ENCODE data around the gene CCDC14. TPM values are rescaled to one million over a fixed set of nuclear protein-coding genes. Genes with fewer than 3 reads are reported as not detected.

The CCDC14 gene
- total RNA-seq, 1 donor from 2014 or later, result 31.1 TPM

- Mint-ChIP-seq H3K4me3 (ENCODE audit: unreplicated experiment) (no peak overlapping the region), H3K4me1 (ENCODE audit: unreplicated experiment) (no peaks in the 10 kb centered on the region), H3K27me3 (ENCODE audit: unreplicated experiment) (no peaks in the 10 kb centered on the region), H3K9me3 (ENCODE audit: unreplicated experiment) (peaks cover 19% of the 10 kb centered on the region), H3K27ac (ENCODE audit: unreplicated experiment) (no peak overlapping the region), H3K36me3 (ENCODE audit: unreplicated experiment) (peaks cover 46% of the 10 kb centered on the region)
- TF ChIP-seq CTCF (IDR thresholded peaks at IDR 0.05), result no peak
- no peak for DNase-seq (ENCODE audit: extremely low spot score, unreplicated experiment)
Observed at GRCh38 chr3:123926396-123926795, 34.6 kb downstream of the CCDC14 start.

GRCh38 chr3:123920868-123921267 is 40.2 kb downstream of the CCDC14 start:
- peaks cover 50% of the 10 kb centered on the region for H3K36me3 Mint-ChIP-seq (ENCODE audit: unreplicated experiment)
- H3K4me3 Mint-ChIP-seq (ENCODE audit: unreplicated experiment), result no peak overlapping the region
- H3K27me3 Mint-ChIP-seq (ENCODE audit: unreplicated experiment), result no peaks in the 10 kb centered on the region
- H3K9me3 Mint-ChIP-seq (ENCODE audit: unreplicated experiment), result peaks cover 38% of the 10 kb centered on the region
- H3K4me1 Mint-ChIP-seq (ENCODE audit: unreplicated experiment), result no peaks in the 10 kb centered on the region
- no peak for DNase-seq (ENCODE audit: extremely low spot score, unreplicated experiment)
- no peak overlapping the region for H3K27ac Mint-ChIP-seq (ENCODE audit: unreplicated experiment)
- no peak for TF ChIP-seq CTCF (IDR thresholded peaks at IDR 0.05)

GRCh38 chr3:123920383-123920782 is 40.6 kb downstream of the CCDC14 start:
- H3K36me3 Mint-ChIP-seq (ENCODE audit: unreplicated experiment), result peaks cover 51% of the 10 kb centered on the region
- peaks cover 38% of the 10 kb centered on the region for H3K9me3 Mint-ChIP-seq (ENCODE audit: unreplicated experiment)
- no peaks in the 10 kb centered on the region for H3K4me1 Mint-ChIP-seq (ENCODE audit: unreplicated experiment)
- H3K4me3 Mint-ChIP-seq (ENCODE audit: unreplicated experiment), result no peak overlapping the region
- H3K27ac Mint-ChIP-seq (ENCODE audit: unreplicated experiment), result no peak overlapping the region
- no peak for TF ChIP-seq CTCF (IDR thresholded peaks at IDR 0.05)
- H3K27me3 Mint-ChIP-seq (ENCODE audit: unreplicated experiment), result no peaks in the 10 kb centered on the region
- no peak for DNase-seq (ENCODE audit: extremely low spot score, unreplicated experiment)

GRCh38 chr3:123919353-123919752 is 41.7 kb downstream of the CCDC14 start:
- H3K36me3 Mint-ChIP-seq (ENCODE audit: unreplicated experiment), result peaks cover 51% of the 10 kb centered on the region
- H3K27ac Mint-ChIP-seq (ENCODE audit: unreplicated experiment), result no peak overlapping the region
- H3K27me3 Mint-ChIP-seq (ENCODE audit: unreplicated experiment), result no peaks in the 10 kb centered on the region
- no peak for DNase-seq (ENCODE audit: extremely low spot score, unreplicated experiment)
- H3K4me3 Mint-ChIP-seq (ENCODE audit: unreplicated experiment), result no peak overlapping the region
- no peak for TF ChIP-seq CTCF (IDR thresholded peaks at IDR 0.05)
- peaks cover 38% of the 10 kb centered on the region for H3K9me3 Mint-ChIP-seq (ENCODE audit: unreplicated experiment)
- no peaks in the 10 kb centered on the region for H3K4me1 Mint-ChIP-seq (ENCODE audit: unreplicated experiment)

- H3K4me3 Mint-ChIP-seq (ENCODE audit: unreplicated experiment), result no peak overlapping the region
Observed at GRCh38 chr3:123914829-123915228, 46.2 kb downstream of the CCDC14 start.

More at GRCh38 chr3:123914829-123915228, 46.2 kb downstream of the CCDC14 start:
- TF ChIP-seq CTCF (IDR thresholded peaks at IDR 0.05), result no peak
- Mint-ChIP-seq H3K36me3 (ENCODE audit: unreplicated experiment) (peaks cover 16% of the 10 kb centered on the region), H3K27me3 (ENCODE audit: unreplicated experiment) (no peaks in the 10 kb centered on the region), H3K4me1 (ENCODE audit: unreplicated experiment) (no peaks in the 10 kb centered on the region), H3K9me3 (ENCODE audit: unreplicated experiment) (peaks cover 3% of the 10 kb centered on the region), H3K27ac (ENCODE audit: unreplicated experiment) (no peak overlapping the region)
- DNase-seq (ENCODE audit: extremely low spot score, unreplicated experiment), result no peak

All from osteocyte (in vitro differentiated cells).